GM12878 (cell line): ENCODE data around the gene PCLAF. TPM values are rescaled to one million over a fixed set of nuclear protein-coding genes. Genes with fewer than 3 reads are reported as not detected.
A peak's percentile ranks its signal among the peaks of the same experiment; 100 is the strongest.

Source experiments
- ASH2L ChIP-seq: fragments of 300-600, 200-600 bp; sonication (generic); IDR thresholded peaks from 2 replicates; pipeline ENCODE4 v1.6.1; 2017; ENCODE audit warnings: low read depth, mild to moderate bottlenecking, borderline replicate concordance
- ATF2 ChIP-seq: IDR thresholded peaks from 2 replicates; pipeline ENCODE4 v1.6.1; 2012; ENCODE audit warnings: low read length, inconsistent platforms
- BMI1 ChIP-seq: fragments of 450-650 bp; IDR thresholded peaks from 2 replicates; pipeline ENCODE4 v1.6.1; 2016; ENCODE audit warnings: mild to moderate bottlenecking, moderate library complexity, borderline replicate concordance
- CEBPB ChIP-seq, 2 experiments: fragments of 150-350 bp in 1 of 2; IDR thresholded peaks; 2 replicates each; pipeline ENCODE4 v1.6.1; 2012 to 2014; ENCODE audit warnings: low read depth in 2 of 2, low read length in 2 of 2, borderline replicate concordance in 1 of 2, inconsistent platforms in 1 of 2
- CEBPZ ChIP-seq: fragments of 150-350 bp; IDR thresholded peaks from 2 replicates; pipeline ENCODE4 v1.6.1; 2016; ENCODE audit warnings: low read depth, low read length
- EED ChIP-seq: sonication (generic); IDR thresholded peaks from 2 replicates; pipeline ENCODE4 v1.6.1; 2016; ENCODE audit warnings: antibody characterized with exemption, low read depth
- EZH2 ChIP-seq: IDR thresholded peaks from 2 replicates; pipeline ENCODE4 v1.6.1; 2012; ENCODE audit warnings: low read depth, mild to moderate bottlenecking, control low read depth, inconsistent platforms, low read length, borderline replicate concordance; ENCODE audit not compliant: control insufficient read depth
- IRF3 ChIP-seq: fragments of 450-650 bp; IDR thresholded peaks from 2 replicates; pipeline ENCODE4 v1.6.1; 2014; ENCODE audit warnings: mild to moderate bottlenecking
- JUND ChIP-seq: IDR thresholded peaks from 2 replicates; pipeline ENCODE4 v1.6.1; 2012; ENCODE audit warnings: low read depth, mild to moderate bottlenecking, low read length, improper control_type of control experiment, moderate library complexity
- MXI1 ChIP-seq: fragments of 150-350 bp; IDR thresholded peaks from 2 replicates; pipeline ENCODE4 v1.6.1; 2011; ENCODE audit warnings: low read depth, mild to moderate bottlenecking, inconsistent platforms, low read length, improper control_type of control experiment
- RB1 ChIP-seq: fragments of 450-650 bp; formaldehyde crosslinking; IDR thresholded peaks from 2 replicates; pipeline ENCODE4 v1.6.1; 2017; ENCODE audit warnings: mild to moderate bottlenecking, borderline replicate concordance
- STAT3 ChIP-seq: IDR thresholded peaks from 2 replicates; pipeline ENCODE4 v1.6.1; 2011; ENCODE audit warnings: low read depth, low read length, improper control_type of control experiment
- USF1 ChIP-seq: IDR thresholded peaks from 2 replicates; pipeline ENCODE4 v1.6.1; 2011; ENCODE audit warnings: borderline replicate concordance, low read depth, mild to moderate bottlenecking, moderate library complexity, mixed read lengths, low read length; ENCODE audit not compliant: insufficient read depth; ENCODE audit errors: extremely low read length
- WRNIP1 ChIP-seq: IDR thresholded peaks from 2 replicates; pipeline ENCODE4 v1.6.1; 2011; ENCODE audit warnings: low read depth, low read length, improper control_type of control experiment, borderline replicate concordance
- ZBED1 ChIP-seq: IDR thresholded peaks from 2 replicates; pipeline ENCODE4 v1.6.1; 2016; ENCODE audit warnings: borderline replicate concordance
- ZBTB40 ChIP-seq: fragments of 450-650 bp; IDR thresholded peaks from 2 replicates; pipeline ENCODE4 v1.6.1; 2016; ENCODE audit warnings: mild to moderate bottlenecking, moderate library complexity, borderline replicate concordance
- ZNF24 ChIP-seq: fragments of 450-650 bp; IDR thresholded peaks from 2 replicates; pipeline ENCODE4 v1.6.1; 2017; ENCODE audit warnings: antibody characterized with exemption, mild to moderate bottlenecking
- ZNF384 ChIP-seq: IDR thresholded peaks from 2 replicates; pipeline ENCODE4 v1.6.1; 2012; ENCODE audit warnings: low read depth, mild to moderate bottlenecking, low read length, improper control_type of control experiment, borderline replicate concordance
- polyA plus RNA-seq, 11 experiments: library from polyadenylated mRNA; depleted of rRNA in 4 of 11; unstranded in 6 of 11; stranded (reverse) in 5 of 11; fragments of >200 nt; fragmentation: Nextera tagmentation in 4 of 11; fragmentation: Illumina TruSeq in 1 of 11; extraction: Ambion mirVana in 4 of 11; extraction: Trizol in 1 of 11; gene quantifications; 1 replicate in 1 of 11; 2 replicates in 10 of 11; pipeline versions ENCODE4 v1.2.1 to v1.2.3, GENCODE V29; 2011 to 2016; ENCODE audit warnings: inconsistent platforms in 2 of 11, missing spikeins in 2 of 11, low read depth in 1 of 11
- total RNA-seq, 4 experiments: library from RNA; depleted of rRNA in 3 of 4; stranded (reverse); fragments of >200 nt in 3 of 4; fragmentation: Illumina TruSeq in 1 of 4; extraction: Trizol in 1 of 4; gene quantifications; 2 replicates each; pipeline versions ENCODE4 v1.2.1 to v1.2.3, GENCODE V29; 2013 to 2021

The PCLAF gene
- total and polyA plus RNA-seq, 10 of the 15 experiments (the other 5 are each of a cell fraction or from before 2014, with no cell fraction given) = 79.0 to 627 (median 343) TPM

- TF ChIP-seq ASH2L (0 out of 2 replicates have a peak, but pooled peaks have one; percentile 78), IRF3 (peak; percentile 66; the same call in 1 of the 2 replicates), ATF2 (no peak; the same call in 1 of the 2 replicates), ZNF24 (peak; percentile 84), ZBTB40 (peak; percentile 99), CEBPZ (0 out of 2 replicates have a peak, but pooled peaks have one; percentile 26), USF1 (peak; percentile 65), JUND (no peak), WRNIP1 (peak; percentile 99), ZBED1 (peak; percentile 86; the same call in 1 of the 2 replicates), EED (peak; percentile 72), STAT3 (0 out of 2 replicates have a peak, but pooled peaks have one; percentile 90), BMI1 (no peak), MXI1 (peak; percentile 91; the same call in 1 of the 2 replicates), CEBPB (IDR thresholded peaks at IDR 0.05; ENCODE audit: borderline replicate concordance in 1 of 2, low read depth in 2 of 2, low read length in 2 of 2) (no peak), RB1 (peak; percentile 96; the same call in 1 of the 2 replicates), EZH2 (no peak), ZNF384 (peak; percentile 21; the same call in 1 of the 2 replicates)
Measured at GRCh38 chr15:64387562-64388168, 6.4 kb upstream of the PCLAF start, which contains the start of gene TRIP4 (continued).
